ENCODE measurements around the gene CCP110.

CCP110 gene

GRCh38 chr16:19567560-19567959 lies 43.8 kb downstream of the CCP110 start:
- no peaks in the 10 kb centered on the region for H3K27me3 ChIP-seq (ENCODE audit: control insufficient read depth in 2 of 2, insufficient read depth in 2 of 2, low read length in 2 of 2)
- no peak overlapping the region for H3K27ac ChIP-seq (ENCODE audit: low read depth in 2 of 2, low read length in 2 of 2)
- H3K4me1 ChIP-seq (ENCODE audit: control insufficient read depth in 2 of 2, insufficient read depth in 2 of 2, low read length in 2 of 2) = no peaks in the 10 kb centered on the region
- no peaks in the 10 kb centered on the region for H3K9me3 ChIP-seq (ENCODE audit: control insufficient read depth in 2 of 2, low read length in 2 of 2)
- no peak overlapping the region for H3K9ac ChIP-seq (ENCODE audit: low read depth in 1 of 2, low read length in 2 of 2)
- no peak overlapping the region for H3K4me3 ChIP-seq (ENCODE audit: low read length in 2 of 2)
- peaks cover 20 to 30% of the 10 kb centered on the region in 2 donors for H3K36me3 ChIP-seq (ENCODE audit: control insufficient read depth in 2 of 2, insufficient read depth in 2 of 2, low read length in 2 of 2)

- H3K4me3 ChIP-seq (ENCODE audit: low read length in 2 of 2) = no peak overlapping the region
- peaks cover 40 to 56% of the 10 kb centered on the region in 2 donors for H3K36me3 ChIP-seq (ENCODE audit: control insufficient read depth in 2 of 2, insufficient read depth in 2 of 2, low read length in 2 of 2)
- no peak overlapping the region for H3K27ac ChIP-seq (ENCODE audit: low read depth in 2 of 2, low read length in 2 of 2)
- H3K9me3 ChIP-seq (ENCODE audit: control insufficient read depth in 2 of 2, low read length in 2 of 2) = no peaks in the 10 kb centered on the region
- H3K27me3 ChIP-seq (ENCODE audit: control insufficient read depth in 2 of 2, insufficient read depth in 2 of 2, low read length in 2 of 2) = no peaks in the 10 kb centered on the region
- no peak overlapping the region for H3K9ac ChIP-seq (ENCODE audit: low read depth in 1 of 2, low read length in 2 of 2)
- H3K4me1 ChIP-seq (ENCODE audit: control insufficient read depth in 2 of 2, insufficient read depth in 2 of 2, low read length in 2 of 2) = no peaks in the 10 kb centered on the region
Measured at GRCh38 chr16:19573997-19574396, 50.3 kb downstream of the CCP110 start.

- Histone ChIP-seq H3K4me1 (ENCODE audit: control insufficient read depth in 2 of 2, insufficient read depth in 2 of 2, low read length in 2 of 2) (no peaks in the 10 kb centered on the region), H3K4me3 (ENCODE audit: low read length in 2 of 2) (no peak overlapping the region), H3K9me3 (ENCODE audit: control insufficient read depth in 2 of 2, low read length in 2 of 2) (no peaks in the 10 kb centered on the region), H3K27ac (ENCODE audit: low read depth in 2 of 2, low read length in 2 of 2) (no peak overlapping the region), H3K9ac (ENCODE audit: low read depth in 1 of 2, low read length in 2 of 2) (no peak overlapping the region), H3K27me3 (ENCODE audit: control insufficient read depth in 2 of 2, insufficient read depth in 2 of 2, low read length in 2 of 2) (no peaks in the 10 kb centered on the region), H3K36me3 (ENCODE audit: control insufficient read depth in 2 of 2, insufficient read depth in 2 of 2, low read length in 2 of 2) (peaks cover 36 to 54% of the 10 kb centered on the region in 2 donors)
Measured at GRCh38 chr16:19574615-19575014, 50.9 kb downstream of the CCP110 start.

GRCh38 chr16:19578378-19578971 lies 54.7 kb downstream of the CCP110 start:
- Histone ChIP-seq H3K4me1 (ENCODE audit: control insufficient read depth in 2 of 2, insufficient read depth in 2 of 2, low read length in 2 of 2) (no peaks in the 10 kb centered on the region), H3K27me3 (ENCODE audit: control insufficient read depth in 2 of 2, insufficient read depth in 2 of 2, low read length in 2 of 2) (no peaks in the 10 kb centered on the region), H3K27ac (ENCODE audit: low read depth in 2 of 2, low read length in 2 of 2) (peak overlapping the region in 1 of 2 donors; percentile 9), H3K36me3 (ENCODE audit: control insufficient read depth in 2 of 2, insufficient read depth in 2 of 2, low read length in 2 of 2) (peaks cover 42 to 66% of the 10 kb centered on the region in 2 donors), H3K9ac (ENCODE audit: low read depth in 1 of 2, low read length in 2 of 2) (no peak overlapping the region), H3K9me3 (ENCODE audit: control insufficient read depth in 2 of 2, low read length in 2 of 2) (no peaks in the 10 kb centered on the region), H3K4me3 (ENCODE audit: low read length in 2 of 2) (no peak overlapping the region)

GRCh38 chr16:19582050-19582831 lies 58.5 kb downstream of the CCP110 start:
- Histone ChIP-seq H3K36me3 (ENCODE audit: control insufficient read depth in 2 of 2, insufficient read depth in 2 of 2, low read length in 2 of 2) (peaks cover 24 to 47% of the 10 kb centered on the region in 2 donors), H3K27ac (ENCODE audit: low read depth in 2 of 2, low read length in 2 of 2) (no peak overlapping the region), H3K4me1 (ENCODE audit: control insufficient read depth in 2 of 2, insufficient read depth in 2 of 2, low read length in 2 of 2) (no peaks in the 10 kb centered on the region)

GRCh38 chr16:19583665-19584300 lies 60.0 kb downstream of the CCP110 start:
- Histone ChIP-seq H3K4me1 (ENCODE audit: control insufficient read depth in 2 of 2, insufficient read depth in 2 of 2, low read length in 2 of 2) (no peaks in the 10 kb centered on the region), H3K36me3 (ENCODE audit: control insufficient read depth in 2 of 2, insufficient read depth in 2 of 2, low read length in 2 of 2) (peaks cover 21 to 34% of the 10 kb centered on the region in 2 donors), H3K27me3 (ENCODE audit: control insufficient read depth in 2 of 2, insufficient read depth in 2 of 2, low read length in 2 of 2) (no peaks in the 10 kb centered on the region), H3K27ac (ENCODE audit: low read depth in 2 of 2, low read length in 2 of 2) (no peak overlapping the region), H3K9ac (ENCODE audit: low read depth in 1 of 2, low read length in 2 of 2) (no peak overlapping the region), H3K4me3 (ENCODE audit: low read length in 2 of 2) (no peak overlapping the region), H3K9me3 (ENCODE audit: control insufficient read depth in 2 of 2, low read length in 2 of 2) (no peaks in the 10 kb centered on the region)

More at GRCh38 chr16:19582050-19582831, 58.5 kb downstream of the CCP110 start:
- Histone ChIP-seq H3K27me3 (ENCODE audit: control insufficient read depth in 2 of 2, insufficient read depth in 2 of 2, low read length in 2 of 2) (no peaks in the 10 kb centered on the region), H3K9me3 (ENCODE audit: control insufficient read depth in 2 of 2, low read length in 2 of 2) (no peaks in the 10 kb centered on the region), H3K9ac (ENCODE audit: low read depth in 1 of 2, low read length in 2 of 2) (no peak overlapping the region), H3K4me3 (ENCODE audit: low read length in 2 of 2) (no peak overlapping the region)

- no peak overlapping the region for H3K27ac ChIP-seq (ENCODE audit: low read depth in 2 of 2, low read length in 2 of 2)
- H3K9ac ChIP-seq (ENCODE audit: low read depth in 1 of 2, low read length in 2 of 2) = no peak overlapping the region
- peaks cover 14 to 17% of the 10 kb centered on the region in 2 donors for H3K36me3 ChIP-seq (ENCODE audit: control insufficient read depth in 2 of 2, insufficient read depth in 2 of 2, low read length in 2 of 2)
- H3K4me3 ChIP-seq (ENCODE audit: low read length in 2 of 2) = no peak overlapping the region
- no peaks in the 10 kb centered on the region for H3K27me3 ChIP-seq (ENCODE audit: control insufficient read depth in 2 of 2, insufficient read depth in 2 of 2, low read length in 2 of 2)
- H3K9me3 ChIP-seq (ENCODE audit: control insufficient read depth in 2 of 2, low read length in 2 of 2) = no peaks in the 10 kb centered on the region
- no peaks in the 10 kb centered on the region for H3K4me1 ChIP-seq (ENCODE audit: control insufficient read depth in 2 of 2, insufficient read depth in 2 of 2, low read length in 2 of 2)
Measured at GRCh38 chr16:19588661-19589060, 64.9 kb downstream of the CCP110 start.

- Histone ChIP-seq H3K4me1 (ENCODE audit: control insufficient read depth in 2 of 2, insufficient read depth in 2 of 2, low read length in 2 of 2) (no peaks in the 10 kb centered on the region), H3K36me3 (ENCODE audit: control insufficient read depth in 2 of 2, insufficient read depth in 2 of 2, low read length in 2 of 2) (peaks cover 14 to 19% of the 10 kb centered on the region in 2 donors), H3K9ac (ENCODE audit: low read depth in 1 of 2, low read length in 2 of 2) (no peak overlapping the region), H3K27me3 (ENCODE audit: control insufficient read depth in 2 of 2, insufficient read depth in 2 of 2, low read length in 2 of 2) (no peaks in the 10 kb centered on the region), H3K9me3 (ENCODE audit: control insufficient read depth in 2 of 2, low read length in 2 of 2) (no peaks in the 10 kb centered on the region), H3K27ac (ENCODE audit: low read depth in 2 of 2, low read length in 2 of 2) (peak overlapping the region in 1 of 2 donors; percentile 23), H3K4me3 (ENCODE audit: low read length in 2 of 2) (no peak overlapping the region)
Measured at GRCh38 chr16:19589106-19589505, 65.4 kb downstream of the CCP110 start.

GRCh38 chr16:19589771-19590302 lies 66.1 kb downstream of the CCP110 start:
- H3K27ac ChIP-seq (ENCODE audit: low read depth in 2 of 2, low read length in 2 of 2) = no peak overlapping the region
- no peaks in the 10 kb centered on the region for H3K9me3 ChIP-seq (ENCODE audit: control insufficient read depth in 2 of 2, low read length in 2 of 2)
- H3K36me3 ChIP-seq (ENCODE audit: control insufficient read depth in 2 of 2, insufficient read depth in 2 of 2, low read length in 2 of 2) = peaks cover 14 to 20% of the 10 kb centered on the region in 2 donors
- no peak overlapping the region for H3K9ac ChIP-seq (ENCODE audit: low read depth in 1 of 2, low read length in 2 of 2)
- no peaks in the 10 kb centered on the region for H3K27me3 ChIP-seq (ENCODE audit: control insufficient read depth in 2 of 2, insufficient read depth in 2 of 2, low read length in 2 of 2)
- H3K4me3 ChIP-seq (ENCODE audit: low read length in 2 of 2) = no peak overlapping the region
- no peaks in the 10 kb centered on the region for H3K4me1 ChIP-seq (ENCODE audit: control insufficient read depth in 2 of 2, insufficient read depth in 2 of 2, low read length in 2 of 2)

Measured in mucosa of rectum (tissue), 2 donors.